Mammary epithelial cell (primary cell): ENCODE measurements around the gene KCNJ3.

Source experiments
- CTCF ChIP-seq, 2 donors: IDR thresholded peaks in 1 of 2; conservative IDR thresholded peaks in 1 of 2; 2 replicates each; pipeline ENCODE4 v1.5.1; 2011 to 2012; ENCODE audit warnings: inconsistent platforms in 2 of 2, low read length in 2 of 2, mild to moderate bottlenecking in 2 of 2, control low read depth in 1 of 2, low read depth in 1 of 2; ENCODE audit not compliant: insufficient read depth in 1 of 2; ENCODE audit errors: extremely low read depth in 1 of 2
- EZH2 ChIP-seq: IDR thresholded peaks from 2 replicates; pipeline ENCODE4 v1.6.1; 2012; ENCODE audit warnings: low read length, inconsistent platforms, borderline replicate concordance

- no peak for TF ChIP-seq CTCF (conservative IDR thresholded peaks at IDR 0.05 in 1 of 2, IDR thresholded peaks at IDR 0.05 in 1 of 2; ENCODE audit: extremely low read depth in 1 of 2, insufficient read depth in 1 of 2, low read depth in 1 of 2, low read length in 2 of 2)
- no peak for TF ChIP-seq EZH2
These were observed 126.9 kb downstream of the KCNJ3 start for GRCh38 chr2:154825358-154825757.
